Neural crest cell (in vitro differentiated cells): ENCODE measurements around the gene AMY2A. TPM values are rescaled to one million over a fixed set of nuclear protein-coding genes. Genes with fewer than 3 reads are reported as not detected.

Experiments
- total RNA-seq: library from RNA; stranded (reverse); gene quantifications from 2 replicates; pipeline ENCODE4 v1.2.1, GENCODE V29; 2021

The AMY2A gene
- total RNA-seq, 1 donor from 2014 or later: not detected

Other genes starting within 250 kb of the AMY2A start
- 18.9 and 21.6 TPM in 2 replicates for gene RNPC3, start 91.7 kb upstream of the AMY2A start, total RNA-seq
- gene AMY2B, start 45.8 kb upstream of the AMY2A start, total RNA-seq: 2.7 and 3.4 TPM in 2 replicates
- gene AMY1A, start 38.3 kb downstream of the AMY2A start, total RNA-seq: not detected in 2 replicates
- gene AMY1B, start 78.8 kb downstream of the AMY2A start, total RNA-seq: not detected in 2 replicates
- not detected in 2 replicates for gene AMY1C, start 132.5 kb downstream of the AMY2A start, total RNA-seq